ENCODE measurements around the gene NLGN4Y.

Gene NLGN4Y

DNA sequence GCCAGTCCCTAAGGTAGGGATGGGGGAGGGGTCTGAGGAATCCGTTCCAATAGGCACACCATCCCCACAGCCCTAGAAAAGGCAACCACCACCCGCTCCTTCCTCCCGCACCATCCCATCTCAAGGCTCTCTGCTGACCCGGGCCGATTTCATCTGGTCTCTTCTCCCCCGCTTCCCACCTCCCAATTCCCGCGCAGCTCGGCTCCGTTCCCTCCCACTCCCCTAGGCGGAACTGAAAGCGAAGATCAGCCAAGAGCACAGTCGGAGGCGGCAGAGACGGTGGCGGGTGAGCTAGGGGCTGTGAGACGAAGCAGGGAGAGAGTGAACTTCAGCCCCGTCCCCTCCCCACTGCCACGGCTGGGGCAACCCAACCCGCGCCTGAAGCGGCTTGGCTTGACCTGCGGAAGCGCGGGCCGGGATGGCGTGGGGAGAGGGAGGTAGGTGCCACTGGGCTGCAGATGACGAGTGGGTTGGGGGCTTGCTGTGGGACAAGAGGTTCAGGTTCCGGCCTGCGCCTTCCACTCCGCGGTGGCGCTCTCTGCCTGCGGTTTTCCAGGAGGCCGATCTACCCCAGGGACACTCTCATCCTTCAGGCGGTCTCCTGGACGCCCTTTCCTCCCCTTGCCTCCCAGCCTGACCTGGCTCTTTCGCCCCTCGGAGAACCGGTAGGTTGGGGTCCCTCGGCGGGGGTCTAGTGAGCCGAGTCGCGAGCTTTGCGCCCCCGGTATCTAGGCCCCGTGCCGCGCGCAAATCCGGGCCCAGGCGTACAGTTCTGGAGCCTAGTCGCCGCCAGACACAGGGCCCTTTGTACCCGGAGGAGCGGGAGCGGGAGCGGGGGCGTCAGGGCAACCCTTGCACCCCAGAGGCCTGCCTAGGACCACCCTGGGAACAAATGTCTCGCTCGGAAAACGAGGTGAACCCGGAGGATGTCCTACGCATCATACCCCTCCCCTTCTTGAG lies at the start of gene NLGN4Y:
TSS of gene NLGN4Y (plus strand) at position 258 of the 960 bp plus-strand sequence. CDS start 97,591 bp downstream, outside the sequence.
- DNase-seq = no peak

GRCh38 chrY:14485935-14486334 lies 38.4 kb upstream of the NLGN4Y start:
- no peak for DNase-seq

- no peak for DNase-seq
Observed at GRCh38 chrY:14490226-14490625, 34.1 kb upstream of the NLGN4Y start.

DNA sequence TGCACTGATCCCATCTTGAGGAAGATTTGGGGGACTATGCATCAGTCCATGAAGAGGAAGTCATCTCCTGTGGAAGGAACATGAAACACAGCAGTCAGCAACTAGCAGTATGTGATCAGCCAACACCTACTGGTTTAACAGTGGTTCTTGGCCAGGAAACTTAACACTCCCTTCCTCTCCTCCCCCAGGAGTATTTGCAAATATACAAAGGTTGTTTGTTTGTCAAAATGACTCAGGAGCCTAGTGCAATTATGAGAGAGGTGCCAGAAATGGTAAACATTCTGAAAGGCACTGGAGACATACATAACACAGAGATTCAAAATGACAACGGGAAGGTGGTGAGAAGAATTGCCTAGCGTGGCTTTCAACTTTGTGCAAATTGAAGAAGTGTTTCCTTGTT lies 26.3 kb upstream of the NLGN4Y start:
- DNase-seq = no peak

GRCh38 chrY:14504592-14504991 lies 19.7 kb upstream of the NLGN4Y start:
- DNase-seq = no peak

DNA sequence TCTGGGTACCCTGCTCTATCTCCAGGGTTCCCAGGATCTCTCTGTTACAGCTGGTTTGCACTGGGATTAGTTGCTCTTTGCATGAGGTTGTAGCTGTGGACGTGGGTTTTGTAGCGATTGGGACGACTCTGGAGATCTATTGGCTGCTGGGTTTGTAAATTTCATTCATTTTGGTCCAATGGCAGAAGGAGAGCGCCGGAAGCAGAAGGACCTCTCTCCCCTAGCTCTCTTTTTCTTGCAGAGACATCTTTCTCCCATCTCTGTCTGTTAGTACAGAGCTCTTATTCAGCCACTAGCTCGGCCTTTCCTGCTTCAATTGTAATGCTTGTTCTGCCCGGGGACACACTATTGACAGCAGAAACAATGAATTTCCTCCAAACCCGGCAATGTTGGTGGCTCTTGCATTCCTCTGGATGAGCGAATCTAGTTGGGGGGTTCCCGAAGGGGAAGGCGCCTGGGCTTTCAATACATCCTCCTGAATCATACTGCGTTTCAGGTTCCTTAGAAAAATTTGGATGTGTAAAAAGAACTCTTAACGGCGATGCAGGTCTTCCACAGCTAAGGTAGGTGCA lies 1.9 kb upstream of the NLGN4Y start:
- DNase-seq = no peak

GRCh38 chrY:14523491-14524271 lies 648 bp upstream of the NLGN4Y start:
- no peak for DNase-seq

DNA sequence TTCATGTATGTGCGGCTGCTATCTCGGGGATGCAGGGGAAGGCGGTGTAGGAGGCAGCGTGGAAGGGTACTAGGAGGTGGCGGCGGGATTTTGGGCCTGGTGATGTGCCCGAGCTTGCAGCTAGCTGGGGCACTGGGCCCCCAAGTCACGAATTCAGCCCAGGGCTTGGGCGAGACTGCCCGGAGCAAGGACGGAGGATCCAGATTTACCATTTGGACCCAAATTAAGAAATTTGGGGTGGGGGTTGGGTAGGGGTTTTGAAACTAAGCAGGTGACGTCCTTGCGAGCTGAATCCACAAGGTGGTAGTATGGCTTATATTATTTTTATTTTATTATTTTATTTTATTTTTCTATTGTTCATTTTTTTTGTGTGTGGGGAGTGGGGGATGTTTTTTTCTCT lies 986 bp downstream of the NLGN4Y start:
- no peak for DNase-seq

- no peak for DNase-seq
Observed at GRCh38 chrY:14528361-14528760, 4.0 kb downstream of the NLGN4Y start.

DNA sequence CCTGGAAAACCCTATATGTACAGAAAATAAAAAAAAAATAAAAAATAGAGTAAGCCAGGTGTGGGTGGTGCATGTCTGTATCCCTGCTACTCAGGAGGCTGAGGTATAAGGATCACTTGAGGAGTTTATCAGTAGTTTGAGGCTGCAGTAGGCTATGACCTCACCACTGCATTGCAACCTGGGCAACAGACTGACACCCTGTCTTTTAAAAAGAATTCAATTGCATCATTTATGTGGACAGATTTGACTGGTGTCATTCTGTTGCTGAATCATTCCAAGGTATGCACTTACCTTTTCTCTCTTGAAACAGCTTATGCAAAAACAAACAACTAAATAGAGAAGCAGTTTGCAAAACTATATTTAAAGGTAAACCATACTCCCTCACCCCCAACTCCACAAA lies 12.4 kb downstream of the NLGN4Y start:
- no peak for DNase-seq

DNA sequence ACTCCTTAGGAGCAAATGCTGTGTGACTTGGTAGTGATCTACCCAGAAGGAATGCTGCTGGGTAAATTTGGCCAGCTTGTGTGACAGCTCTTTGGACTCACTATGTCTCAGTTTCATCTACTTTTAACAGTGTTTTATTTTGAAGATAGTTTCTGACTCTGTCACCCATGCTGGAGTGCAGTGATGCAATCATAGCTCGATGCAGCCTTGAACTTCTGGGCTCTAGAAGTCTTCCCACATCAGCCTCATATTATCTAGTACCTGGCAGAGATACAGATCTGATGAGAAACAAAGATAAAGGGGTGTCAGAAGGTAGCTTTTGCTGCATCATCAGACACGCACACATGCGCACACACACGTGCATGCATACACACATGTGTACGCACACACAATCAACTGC lies 19.2 kb downstream of the NLGN4Y start:
- no peak for DNase-seq

GRCh38 chrY:14581294-14581693 lies 57.0 kb downstream of the NLGN4Y start:
- no peak for DNase-seq

- DNase-seq = no peak
Observed at GRCh38 chrY:14586725-14587124, 62.4 kb downstream of the NLGN4Y start.

DNA sequence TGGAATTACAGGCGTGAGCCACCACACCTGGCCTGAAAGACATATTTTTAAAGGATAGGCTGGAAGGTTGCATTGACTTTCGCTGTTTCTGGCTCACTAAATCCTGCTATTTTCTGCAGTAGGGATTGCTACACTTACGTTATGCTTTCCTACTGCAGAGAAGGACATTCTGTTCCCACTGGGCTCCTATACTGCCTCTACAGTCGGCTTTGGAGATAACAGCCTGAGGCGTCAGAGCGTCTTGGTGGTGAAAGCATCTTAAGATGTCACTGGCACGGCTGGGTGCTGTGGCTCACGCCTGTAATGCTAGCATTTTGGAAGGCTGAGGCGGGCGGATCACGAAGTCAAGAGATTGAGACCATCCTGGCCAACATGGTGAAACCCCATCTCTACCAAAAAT lies 77.0 kb downstream of the NLGN4Y start:
- DNase-seq = no peak

DNA sequence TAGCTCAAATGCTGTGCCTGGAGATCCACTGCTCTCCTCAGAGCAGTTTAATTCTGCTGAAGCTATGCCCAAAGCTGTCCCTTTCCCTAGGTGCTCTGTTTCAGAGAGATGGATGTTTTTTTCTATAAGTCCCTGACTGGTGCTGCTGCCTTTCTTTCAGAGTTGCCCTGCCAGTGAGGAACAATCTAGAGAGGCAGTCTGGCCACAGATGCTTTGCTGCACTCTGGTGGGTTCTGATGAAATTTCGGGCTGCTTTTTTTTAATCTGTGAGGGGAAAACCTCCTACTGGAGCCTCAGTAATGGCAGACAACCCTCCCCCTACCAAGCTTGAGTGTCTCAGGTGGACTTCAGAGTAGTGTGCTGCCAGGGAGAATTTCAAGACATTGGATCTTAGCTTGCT lies 93.3 kb downstream of the NLGN4Y start:
- DNase-seq = no peak

DNA sequence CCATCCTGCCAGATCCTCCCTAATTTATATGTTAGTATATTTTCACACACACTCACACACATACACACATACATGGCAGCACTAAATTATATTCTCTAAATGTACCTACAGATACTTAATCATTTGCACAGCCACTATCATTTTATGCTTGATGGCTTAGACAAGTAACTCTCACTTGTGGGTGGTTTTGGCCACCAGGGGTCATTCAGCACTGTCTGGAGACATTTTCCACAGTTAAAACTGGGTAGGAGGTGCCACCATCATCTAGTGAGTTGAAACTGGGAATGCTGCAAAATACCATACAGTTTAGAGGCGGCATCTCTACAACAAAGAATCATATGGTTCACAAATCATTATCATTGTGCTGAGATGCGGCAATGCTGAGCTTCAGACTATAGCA lies 94.2 kb downstream of the NLGN4Y start:
- DNase-seq = no peak

GRCh38 chrY:14628208-14628607 lies 103.9 kb downstream of the NLGN4Y start:
- DNase-seq = no peak

DNA sequence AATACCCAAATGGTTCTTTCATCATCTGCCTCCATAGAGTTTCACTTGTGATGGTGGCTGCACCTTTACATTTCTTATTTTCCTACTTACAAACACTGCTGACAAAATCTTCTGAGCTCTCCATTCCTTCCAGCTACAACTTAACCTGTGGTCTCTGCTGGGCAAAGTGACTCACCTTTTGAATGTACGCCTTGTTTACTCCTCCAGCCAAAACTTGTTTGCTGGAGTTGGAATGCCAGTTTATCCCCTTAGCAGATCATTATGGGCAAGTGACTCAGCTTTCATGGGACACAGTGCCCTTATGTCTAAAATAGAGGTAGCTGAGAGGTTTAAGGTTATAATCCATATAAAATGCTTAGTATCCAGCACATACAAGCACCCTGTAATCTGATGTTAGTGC lies 107.3 kb downstream of the NLGN4Y start:
- DNase-seq = no peak

DNA sequence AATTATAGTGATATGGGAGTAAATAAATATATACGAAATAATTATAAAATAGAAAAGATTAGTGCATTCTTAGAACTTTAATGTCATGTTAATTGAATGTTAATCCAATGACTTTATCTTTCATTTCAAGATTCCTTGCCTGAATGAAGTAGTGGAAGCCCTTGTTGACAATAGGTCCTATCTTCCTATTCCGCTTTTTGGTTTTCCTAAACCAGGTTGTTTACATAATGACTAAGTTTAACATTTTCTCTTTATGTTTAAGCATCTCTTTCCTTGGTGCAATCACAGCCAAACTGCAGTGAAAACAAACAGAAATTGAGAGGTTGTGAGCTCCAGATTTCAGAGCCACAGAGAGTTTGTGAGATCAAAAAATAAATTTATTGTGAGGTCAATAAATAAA lies 109.4 kb downstream of the NLGN4Y start:
- no peak for DNase-seq

GRCh38 chrY:14634954-14635353 lies 110.6 kb downstream of the NLGN4Y start:
- no peak for DNase-seq

- no peak for DNase-seq
Observed at GRCh38 chrY:14637551-14637950, 113.2 kb downstream of the NLGN4Y start.

DNA sequence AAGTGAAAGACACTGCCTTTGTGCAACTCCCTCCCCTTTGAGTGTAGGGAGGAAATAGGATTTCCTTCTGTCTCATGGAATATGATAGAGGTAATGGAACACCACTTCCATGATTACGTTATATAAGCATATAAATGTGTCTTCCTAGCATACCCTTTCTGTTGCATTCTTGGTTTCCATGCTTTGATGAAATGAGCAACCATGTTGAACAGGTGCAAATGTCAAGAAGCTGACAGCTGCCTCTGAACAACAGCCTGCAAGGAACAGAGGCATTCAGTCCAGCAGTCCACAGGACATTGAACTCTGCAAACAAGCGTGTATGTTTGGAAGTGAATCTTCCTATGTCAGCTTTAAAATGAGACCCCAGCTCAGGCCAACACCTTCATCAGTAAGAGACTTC lies 117.5 kb downstream of the NLGN4Y start:
- no peak for DNase-seq

DNA sequence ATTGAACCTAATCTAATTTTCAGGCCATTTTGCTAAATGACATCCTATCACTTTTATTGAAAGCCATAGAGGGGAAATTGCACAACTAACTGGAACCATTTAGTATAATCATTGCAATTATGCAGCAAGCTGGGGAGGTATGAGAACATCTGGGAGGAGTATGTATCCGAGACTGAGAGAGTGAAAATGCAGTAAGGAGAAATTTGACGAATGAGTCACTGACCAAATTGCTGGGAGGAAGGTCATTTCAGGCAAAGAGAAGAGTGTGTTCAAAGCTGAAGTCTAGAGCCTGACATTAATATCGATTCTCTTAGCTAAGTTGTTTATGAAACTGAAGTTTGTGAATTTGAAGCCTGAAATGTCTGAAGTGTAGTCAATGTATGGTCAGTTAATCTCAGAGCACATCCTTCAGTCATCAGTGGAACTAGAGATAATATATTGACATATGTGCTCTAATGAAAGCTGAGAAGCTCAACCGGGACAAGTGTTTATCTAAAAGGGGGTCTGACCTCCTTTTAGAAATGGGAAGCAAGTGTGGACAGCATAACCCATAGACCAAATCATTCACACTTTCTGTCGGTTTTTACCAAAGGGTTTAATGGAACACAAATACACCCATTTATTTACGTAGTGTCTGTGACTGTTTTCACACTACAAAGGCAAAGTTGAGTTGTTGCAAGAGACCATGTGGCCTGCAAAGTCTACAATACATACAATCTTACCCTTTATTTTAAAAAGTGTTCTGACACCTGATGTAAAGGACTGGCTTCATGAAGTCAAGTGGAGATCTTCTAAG lies 120.0 kb downstream of the NLGN4Y start:
- no peak for DNase-seq
